CD4-positive, alpha-beta T cell treated with Interleukin-15 for 4 hours (primary cell): ENCODE data around the gene PIGL.

Experiments
- DNase-seq: peaks from one replicate; pipeline ENCODE4 v3.0.0-alpha.2; 2020; ENCODE audit warnings: low spot score

Gene PIGL

GRCh38 chr17:16273929-16274339, 56.9 kb downstream of the PIGL start:
- DNase-seq, result no peak

GRCh38 chr17:16275024-16275423, 58.0 kb downstream of the PIGL start:
- no peak for DNase-seq

- no peak for DNase-seq
Observed at GRCh38 chr17:16277163-16277562, 60.2 kb downstream of the PIGL start.

- DNase-seq, result no peak
Observed at GRCh38 chr17:16281351-16281750, 64.3 kb downstream of the PIGL start.

GRCh38 chr17:16282522-16282921, 65.5 kb downstream of the PIGL start:
- DNase-seq, result no peak

GRCh38 chr17:16283705-16284104, 66.7 kb downstream of the PIGL start:
- DNase-seq, result no peak

GRCh38 chr17:16285646-16286008, 68.6 kb downstream of the PIGL start:
- no peak for DNase-seq

- peak; percentile 80 for DNase-seq
Observed at GRCh38 chr17:16286009-16286946, 69.3 kb downstream of the PIGL start.

- DNase-seq, result no peak
Observed at GRCh38 chr17:16286947-16287562, 70.0 kb downstream of the PIGL start.

GRCh38 chr17:16287563-16288027, 70.6 kb downstream of the PIGL start:
- peak; percentile 31 for DNase-seq

- no peak for DNase-seq
Observed at GRCh38 chr17:16288860-16289571, 72.0 kb downstream of the PIGL start.

- no peak for DNase-seq
Observed at GRCh38 chr17:16293931-16294330, 76.9 kb downstream of the PIGL start.

- DNase-seq, result no peak
Observed at GRCh38 chr17:16294560-16294959, 77.5 kb downstream of the PIGL start.

- DNase-seq, result peak; percentile 10
Observed at GRCh38 chr17:16296072-16296471, 79.1 kb downstream of the PIGL start.

GRCh38 chr17:16297367-16298139, 80.5 kb downstream of the PIGL start:
- DNase-seq, result no peak

- no peak for DNase-seq
Observed at GRCh38 chr17:16298140-16298662, 81.2 kb downstream of the PIGL start.

- DNase-seq, result no peak
Observed at GRCh38 chr17:16300554-16300953, 83.5 kb downstream of the PIGL start.

- DNase-seq, result no peak
Observed at GRCh38 chr17:16301963-16302855, 85.2 kb downstream of the PIGL start.

- no peak for DNase-seq
Observed at GRCh38 chr17:16302856-16303255, 85.8 kb downstream of the PIGL start.

GRCh38 chr17:16304830-16305229, 87.8 kb downstream of the PIGL start:
- DNase-seq, result no peak

GRCh38 chr17:16306211-16306610, 89.2 kb downstream of the PIGL start:
- no peak for DNase-seq
